ENCODE results near the gene TSPAN5.

TSPAN5 gene

GRCh38 chr4:98656886-98657285 lies 1.5 kb downstream of the TSPAN5 start:
- TF ChIP-seq REST (IDR thresholded peaks at IDR 0.05; ENCODE audit: insufficient replicate concordance, low read depth): no peak
- no peak for TF ChIP-seq POLR2AphosphoS5 (IDR thresholded peaks at IDR 0.05; ENCODE audit: low read depth)
- no peak for TF ChIP-seq CTCF (IDR thresholded peaks at IDR 0.05; ENCODE audit: insufficient read depth, low read length)
- TF ChIP-seq GABPA (IDR thresholded peaks at IDR 0.05; ENCODE audit: low read depth): no peak
- no peak for TF ChIP-seq SPI1 (IDR thresholded peaks at IDR 0.05; ENCODE audit: borderline replicate concordance, low read depth)
- no peak for DNase-seq (ENCODE audit: low read depth in 1 of 2, low spot score in 1 of 2)
- H3K27ac ChIP-seq (replicated peaks): no peak overlapping the region
- peaks cover 38% of the 10 kb centered on the region for H3K27me3 ChIP-seq (ENCODE audit: insufficient read depth, poor library complexity, severe bottlenecking)
- no peak overlapping the region for H3K4me3 ChIP-seq (replicated peaks; ENCODE audit: insufficient read depth, low read length)

- H3K27ac ChIP-seq (replicated peaks): no peak overlapping the region
- TF ChIP-seq POLR2AphosphoS5 (IDR thresholded peaks at IDR 0.05; ENCODE audit: low read depth): no peak
- no peak for TF ChIP-seq GABPA (IDR thresholded peaks at IDR 0.05; ENCODE audit: low read depth)
- no peak for TF ChIP-seq REST (IDR thresholded peaks at IDR 0.05; ENCODE audit: insufficient replicate concordance, low read depth)
- TF ChIP-seq SPI1 (IDR thresholded peaks at IDR 0.05; ENCODE audit: borderline replicate concordance, low read depth): no peak
- no peak for TF ChIP-seq CTCF (IDR thresholded peaks at IDR 0.05; ENCODE audit: insufficient read depth, low read length)
- DNase-seq (ENCODE audit: low read depth in 1 of 2, low spot score in 1 of 2): no peak
- H3K4me3 ChIP-seq (replicated peaks; ENCODE audit: insufficient read depth, low read length): no peak overlapping the region
- peaks cover 38% of the 10 kb centered on the region for H3K27me3 ChIP-seq (ENCODE audit: insufficient read depth, poor library complexity, severe bottlenecking)
Observed at GRCh38 chr4:98656443-98656842, 2.0 kb downstream of the TSPAN5 start.

- H3K27me3 ChIP-seq (ENCODE audit: insufficient read depth, poor library complexity, severe bottlenecking): peaks cover 26% of the 10 kb centered on the region
- no peak for DNase-seq (ENCODE audit: low read depth in 1 of 2, low spot score in 1 of 2)
- no peak overlapping the region for H3K27ac ChIP-seq (replicated peaks)
- H3K4me3 ChIP-seq (replicated peaks; ENCODE audit: insufficient read depth, low read length): no peak overlapping the region
- no peak for TF ChIP-seq CTCF (IDR thresholded peaks at IDR 0.05; ENCODE audit: insufficient read depth, low read length)
Observed at GRCh38 chr4:98653890-98654867, 4.2 kb downstream of the TSPAN5 start.

All from HL-60 (cell line).